GM18861 (cell line): ENCODE measurements around the gene BPIFB6.
"Not testable (repeated sequence)": the region's sequence is repeated elsewhere in the genome, so short reads cannot be mapped to it uniquely, and the experiment has no call there.

Experiments used
- ATAC-seq: cut with Tn5 transposase; IDR thresholded peaks from one replicate; pipeline ENCODE4 v1.9.1; 2021; ENCODE audit not compliant: unreplicated experiment

The BPIFB6 gene

DNA sequence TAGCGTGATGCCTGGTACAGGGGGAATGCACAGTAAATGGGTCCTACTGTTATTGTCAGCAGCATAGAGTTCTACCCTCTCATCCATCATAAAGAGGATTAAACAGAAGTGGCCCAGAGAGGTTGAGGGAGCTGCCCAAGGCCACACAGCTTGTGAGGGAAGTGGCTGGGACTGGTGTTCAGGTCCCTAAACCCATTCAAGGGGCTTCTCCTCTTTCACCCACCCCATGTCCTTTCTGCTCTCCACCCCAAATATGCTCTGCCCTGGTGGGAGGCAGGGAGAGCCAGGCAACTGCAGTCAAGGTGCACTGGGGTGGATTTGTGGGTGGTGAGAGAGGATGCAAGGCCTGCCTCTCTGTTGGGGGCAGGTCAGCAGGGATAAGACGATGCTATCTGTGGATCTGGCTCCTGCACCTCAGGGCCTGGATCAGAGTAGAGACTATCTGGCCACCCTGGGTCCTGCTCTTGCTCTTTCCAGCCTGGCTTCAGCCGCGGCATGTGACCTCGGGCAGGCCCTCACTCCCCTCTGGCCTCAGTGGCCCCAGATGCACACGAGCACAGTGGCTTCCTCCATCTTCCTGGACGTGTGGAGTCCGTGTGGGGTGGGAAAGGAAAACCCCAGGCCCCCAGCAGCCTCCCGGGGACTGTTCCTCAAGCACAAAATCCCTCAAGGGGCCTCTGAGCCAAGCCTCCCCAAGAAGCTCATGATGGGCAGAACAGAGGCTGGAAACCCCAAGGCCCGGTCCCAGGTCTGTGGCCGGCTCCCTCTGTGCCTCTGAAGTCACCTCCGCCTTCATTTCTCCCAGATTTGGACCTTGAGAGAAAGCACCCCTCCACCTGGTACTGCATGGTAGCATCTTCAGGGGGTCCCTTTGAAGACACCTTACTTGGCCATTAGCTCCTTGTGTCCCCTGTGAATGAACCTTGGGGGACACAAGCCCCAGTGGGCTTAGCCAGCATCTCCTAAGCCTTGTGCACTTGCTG is 3.4 kb upstream of the BPIFB6 start:
- ATAC-seq: no peak

GRCh38 chr20:33028875-33029274 is 2.6 kb upstream of the BPIFB6 start:
- no peak for ATAC-seq

GRCh38 chr20:33030076-33030475 is 1.4 kb upstream of the BPIFB6 start:
- no peak for ATAC-seq

GRCh38 chr20:33030569-33030968 is 879 bp upstream of the BPIFB6 start:
- no peak for ATAC-seq

- ATAC-seq: no peak
Measured at GRCh38 chr20:33032555-33032954, 1.1 kb downstream of the BPIFB6 start.

- ATAC-seq: no peak
Measured at GRCh38 chr20:33033381-33033780, 1.9 kb downstream of the BPIFB6 start.

- no peak for ATAC-seq
Measured at GRCh38 chr20:33034115-33034514, 2.7 kb downstream of the BPIFB6 start.

GRCh38 chr20:33034901-33035492 is 3.5 kb downstream of the BPIFB6 start:
- ATAC-seq: no peak

- ATAC-seq: no peak
Measured at GRCh38 chr20:33037456-33037855, 6.0 kb downstream of the BPIFB6 start.

DNA sequence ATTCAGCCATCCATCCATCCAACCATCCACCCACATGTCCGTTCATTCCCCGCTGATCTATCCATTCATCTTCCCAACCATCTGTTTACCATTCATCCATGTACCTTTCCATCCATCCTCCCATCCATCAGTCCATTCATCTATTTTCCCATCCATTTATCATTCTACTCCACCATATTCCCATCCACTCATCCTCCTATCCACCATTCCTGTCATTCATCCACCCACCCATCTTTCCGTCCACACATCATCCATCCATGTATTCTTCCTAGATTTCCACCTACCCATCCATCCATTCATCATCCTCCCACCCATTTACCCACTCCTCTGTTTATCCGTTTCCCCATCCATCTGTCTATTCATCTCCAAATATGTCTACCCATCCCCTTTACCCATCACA is 6.8 kb downstream of the BPIFB6 start:
- ATAC-seq: no peak

- no peak for ATAC-seq
Measured at GRCh38 chr20:33042430-33042829, 11.0 kb downstream of the BPIFB6 start.

DNA sequence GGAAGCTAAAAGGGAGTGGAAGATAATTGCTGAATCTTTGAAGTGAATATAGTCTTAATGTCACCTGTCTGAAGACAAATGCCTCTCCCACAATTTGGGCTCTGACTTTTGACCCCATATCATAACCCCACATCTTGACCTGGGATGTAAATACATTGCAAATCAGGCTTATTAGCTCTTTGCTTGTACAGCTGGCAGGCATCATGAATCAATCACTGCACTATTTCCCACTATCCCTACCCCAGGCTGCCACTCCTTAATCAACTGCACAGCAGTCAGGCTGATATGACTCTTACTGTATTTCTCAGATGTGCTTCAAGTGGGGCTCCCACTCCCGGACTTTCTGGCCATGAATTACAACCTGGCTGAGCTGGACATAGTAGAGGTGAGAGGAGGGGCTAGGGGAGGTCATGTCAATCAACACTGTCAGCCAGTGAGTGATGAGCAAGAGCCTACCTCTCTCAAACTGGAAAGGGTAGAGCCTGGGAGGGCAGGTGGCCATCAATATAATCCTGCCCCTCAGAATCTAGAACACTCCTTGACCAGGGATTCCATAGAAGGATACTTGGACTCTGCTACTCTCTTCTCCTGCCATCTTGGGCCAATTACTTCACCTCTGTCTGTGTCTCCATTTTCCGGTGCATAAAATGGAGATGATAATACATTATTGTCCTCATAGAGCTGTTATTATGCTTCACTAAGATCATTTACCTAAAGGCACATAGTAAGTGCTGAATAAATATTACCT is 11.7 kb downstream of the BPIFB6 start:
- no peak for ATAC-seq

DNA sequence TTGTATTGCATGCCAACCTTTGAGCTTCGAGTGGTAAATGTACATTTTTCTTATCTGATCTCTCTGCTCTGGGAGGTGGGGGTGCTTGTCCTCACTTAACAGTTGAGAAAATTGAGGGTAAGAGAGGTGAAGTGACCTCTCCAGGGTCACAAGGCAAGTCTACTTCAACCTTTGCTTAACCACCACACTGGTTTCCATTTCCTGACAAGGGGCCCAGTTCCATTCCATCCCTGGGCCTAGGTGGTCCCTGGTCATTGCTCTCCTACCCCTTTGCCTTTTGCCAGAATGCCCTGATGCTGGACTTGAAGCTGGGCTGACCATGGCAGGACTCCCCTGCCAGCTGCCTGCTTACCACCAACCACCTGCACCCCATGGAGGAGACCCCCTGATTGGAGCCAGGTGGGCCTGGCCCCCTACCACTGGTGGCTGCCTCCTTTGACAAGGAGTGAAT is 12.3 kb downstream of the BPIFB6 start:
- no peak for ATAC-seq

DNA sequence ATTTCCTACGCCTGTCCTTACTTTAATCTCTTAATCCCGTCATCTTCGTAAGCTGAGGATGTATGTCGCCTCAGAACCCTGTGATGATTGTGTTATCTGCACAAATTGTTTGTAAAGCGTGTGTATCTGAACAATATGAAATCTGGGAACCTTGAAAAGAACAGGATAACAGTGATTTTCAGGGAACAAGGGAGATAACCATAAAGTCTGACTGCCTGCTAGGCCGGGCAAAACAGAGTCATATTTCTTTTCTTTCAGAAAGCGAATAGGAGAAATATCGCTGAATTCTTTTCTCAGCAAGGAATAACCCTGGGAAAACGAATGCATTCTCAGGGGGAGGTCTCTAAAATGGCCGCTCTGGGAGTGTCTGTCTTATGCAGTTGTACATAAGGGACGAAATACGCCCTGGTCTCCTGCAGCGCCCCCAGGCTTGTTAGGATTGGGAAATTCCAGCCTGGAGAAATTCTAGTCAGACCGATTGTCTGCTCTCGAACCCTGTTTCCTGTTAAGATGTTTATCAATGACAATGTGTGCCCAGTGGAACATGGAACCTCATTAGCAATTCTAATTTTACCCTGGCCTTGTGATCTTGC is 13.8 kb downstream of the BPIFB6 start:
- ATAC-seq: not testable (repeated sequence)

GRCh38 chr20:33046412-33046811 is 15.0 kb downstream of the BPIFB6 start:
- ATAC-seq: no peak

DNA sequence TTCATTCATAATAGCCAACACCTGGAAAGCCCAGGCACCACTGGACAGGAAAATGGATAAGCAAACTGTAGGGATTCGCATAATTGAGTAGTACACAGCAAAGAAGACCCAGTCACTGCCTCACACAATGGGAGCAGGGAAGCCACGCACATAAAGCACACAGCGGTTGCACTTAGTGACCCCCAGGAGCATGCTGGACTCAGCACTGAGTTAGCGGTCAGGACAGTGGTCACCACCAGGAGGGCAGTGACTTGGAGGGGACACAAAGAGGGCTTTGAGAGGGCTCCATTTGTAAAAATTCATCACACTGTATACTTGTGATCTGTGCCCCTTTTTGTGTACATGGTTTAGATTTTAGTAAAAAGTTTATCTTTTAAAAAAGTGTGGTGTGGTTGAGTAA is 19.9 kb downstream of the BPIFB6 start:
- ATAC-seq: no peak

GRCh38 chr20:33053291-33054106 is 22.1 kb downstream of the BPIFB6 start, which contains the start of gene BPIFB3:
Gene BPIFB3 (plus strand): TSS chr20:33053903. CDS start chr20:33055436, 1,533 bp downstream.
- ATAC-seq: no peak

DNA sequence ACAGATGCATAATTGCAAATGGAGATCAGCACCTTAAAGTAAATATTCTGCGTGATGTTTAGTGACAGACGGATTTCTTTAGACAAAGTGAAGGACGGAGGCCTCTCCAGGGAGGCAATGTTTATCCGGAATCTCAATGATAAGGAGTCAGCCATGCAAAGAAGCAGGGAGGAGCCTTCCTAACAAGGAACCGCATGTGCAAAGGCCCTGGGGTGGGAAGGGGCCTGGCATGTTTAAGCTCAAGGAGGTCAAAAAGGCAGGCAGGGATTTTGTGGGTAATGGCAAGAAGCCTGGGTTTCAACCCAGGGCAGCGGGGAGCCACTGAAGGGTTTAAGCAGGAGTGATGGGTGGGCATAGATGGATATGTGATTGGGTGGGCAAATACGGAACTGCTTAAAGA is 22.9 kb downstream of the BPIFB6 start:
- no peak for ATAC-seq

GRCh38 chr20:33054791-33055190 is 23.3 kb downstream of the BPIFB6 start:
- no peak for ATAC-seq

DNA sequence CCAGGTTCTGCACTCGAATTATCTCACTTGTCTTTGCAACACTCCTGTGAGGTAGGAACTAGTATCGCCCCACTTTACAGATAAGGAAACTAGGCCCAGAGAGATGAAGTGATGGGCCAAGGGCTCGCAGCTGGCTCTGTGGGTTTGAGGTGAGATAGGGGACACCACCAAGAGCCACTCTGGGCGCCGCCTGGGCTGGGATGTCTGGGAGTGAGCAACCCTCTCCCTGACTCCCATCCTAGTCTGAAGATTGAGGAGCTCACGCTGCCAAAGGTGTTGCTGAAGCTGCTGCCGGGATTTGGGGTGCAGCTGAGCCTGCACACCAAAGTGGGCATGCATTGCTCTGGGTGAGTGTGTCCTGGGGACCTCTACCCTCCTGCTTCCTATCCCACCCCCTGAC is 27.7 kb downstream of the BPIFB6 start:
- ATAC-seq: no peak
